Fibroblast of mammary gland (primary cell): Measurements from ENCODE around the gene CASTOR1.

Experiments
- DNase-seq: peaks from one replicate; pipeline ENCODE4 v3.0.0-alpha.2; 2010; ENCODE audit warnings: low read depth
- H3K4me3 ChIP-seq: 2 replicates; pipeline ENCODE4 v1.5.1; 2011; ENCODE audit warnings: low read depth, mild to moderate bottlenecking, low read length, moderate library complexity; ENCODE audit not compliant: control insufficient read depth
- TF ChIP-seq, protein P1 (sequence below): conservative IDR thresholded peaks from 2 replicates; pipeline ENCODE4 v1.5.1; 2011; ENCODE audit warnings: low read depth, low read length, inconsistent platforms; ENCODE audit not compliant: control insufficient read depth, insufficient read depth

The CASTOR1 gene

GRCh38 chr22:30251711-30252110 is 37.6 kb downstream of the CASTOR1 start:
- peak; percentile 64 for DNase-seq
- TF ChIP-seq, protein P1, sequence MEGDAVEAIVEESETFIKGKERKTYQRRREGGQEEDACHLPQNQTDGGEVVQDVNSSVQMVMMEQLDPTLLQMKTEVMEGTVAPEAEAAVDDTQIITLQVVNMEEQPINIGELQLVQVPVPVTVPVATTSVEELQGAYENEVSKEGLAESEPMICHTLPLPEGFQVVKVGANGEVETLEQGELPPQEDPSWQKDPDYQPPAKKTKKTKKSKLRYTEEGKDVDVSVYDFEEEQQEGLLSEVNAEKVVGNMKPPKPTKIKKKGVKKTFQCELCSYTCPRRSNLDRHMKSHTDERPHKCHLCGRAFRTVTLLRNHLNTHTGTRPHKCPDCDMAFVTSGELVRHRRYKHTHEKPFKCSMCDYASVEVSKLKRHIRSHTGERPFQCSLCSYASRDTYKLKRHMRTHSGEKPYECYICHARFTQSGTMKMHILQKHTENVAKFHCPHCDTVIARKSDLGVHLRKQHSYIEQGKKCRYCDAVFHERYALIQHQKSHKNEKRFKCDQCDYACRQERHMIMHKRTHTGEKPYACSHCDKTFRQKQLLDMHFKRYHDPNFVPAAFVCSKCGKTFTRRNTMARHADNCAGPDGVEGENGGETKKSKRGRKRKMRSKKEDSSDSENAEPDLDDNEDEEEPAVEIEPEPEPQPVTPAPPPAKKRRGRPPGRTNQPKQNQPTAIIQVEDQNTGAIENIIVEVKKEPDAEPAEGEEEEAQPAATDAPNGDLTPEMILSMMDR: no peak
- H3K4me3 ChIP-seq: no peak overlapping the region

GRCh38 chr22:30250661-30251267 is 38.5 kb downstream of the CASTOR1 start:
- no peak overlapping the region for H3K4me3 ChIP-seq
- TF ChIP-seq, protein P1: no peak
- DNase-seq: peak; percentile 55

GRCh38 chr22:30250039-30250565 is 39.2 kb downstream of the CASTOR1 start:
- TF ChIP-seq, protein P1: no peak
- no peak for DNase-seq
- H3K4me3 ChIP-seq: no peak overlapping the region

DNA sequence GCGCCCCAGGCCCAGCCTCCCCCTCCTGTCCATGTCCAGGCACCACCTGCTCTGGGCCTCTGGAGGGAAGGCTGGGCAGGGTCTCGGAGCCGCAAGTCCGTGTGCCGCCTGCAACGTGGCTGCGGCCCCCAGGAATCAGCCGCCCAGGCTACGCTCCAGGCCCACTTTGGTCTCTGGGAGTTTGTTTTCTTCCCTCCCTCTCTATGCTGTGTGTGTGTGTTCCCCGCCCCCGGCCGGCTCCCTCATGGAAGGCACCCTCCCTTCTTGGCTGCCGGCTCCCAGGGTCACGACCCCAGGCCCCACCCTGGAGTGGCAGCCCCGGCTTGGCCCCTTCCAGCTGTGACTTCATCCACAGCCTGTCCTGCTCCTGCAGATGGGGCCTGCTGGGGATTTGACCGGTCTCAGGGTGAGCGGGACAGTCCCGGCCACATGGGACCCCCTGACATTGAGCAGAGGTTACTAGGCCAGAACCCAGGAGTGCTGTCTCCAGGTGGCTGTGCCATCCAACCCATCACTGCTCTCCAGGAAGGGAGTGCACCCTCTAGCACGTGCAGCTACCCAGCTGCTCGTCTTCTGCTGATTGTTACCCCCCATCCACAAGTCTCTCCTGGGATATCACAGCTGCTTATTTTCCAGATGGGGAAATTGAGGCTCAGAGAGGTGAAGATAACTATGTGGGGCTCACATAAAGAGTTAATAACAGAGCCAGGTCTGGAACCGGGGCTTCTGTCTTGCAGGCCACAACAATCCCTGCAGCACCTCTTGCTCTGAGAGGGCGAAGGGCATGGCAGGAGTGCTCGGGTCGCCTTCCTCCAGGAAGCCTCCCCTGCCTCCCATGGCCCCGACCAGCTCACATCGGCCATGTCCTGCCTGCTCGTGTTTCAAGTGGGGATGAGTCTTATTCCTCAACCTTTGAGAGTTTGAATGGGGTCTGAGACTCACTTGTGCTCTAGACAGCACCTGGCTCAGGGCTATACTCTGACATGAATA is 40.0 kb downstream of the CASTOR1 start:
- TF ChIP-seq, protein P1: no peak
- no peak overlapping the region for H3K4me3 ChIP-seq
- peak; percentile 29 for DNase-seq

- DNase-seq: no peak
- TF ChIP-seq, protein P1: no peak
- no peak overlapping the region for H3K4me3 ChIP-seq
These were observed 40.8 kb downstream of the CASTOR1 start for GRCh38 chr22:30248484-30248883.

- TF ChIP-seq, protein P1: no peak
- H3K4me3 ChIP-seq: no peak overlapping the region
- no peak for DNase-seq
These were observed 41.3 kb downstream of the CASTOR1 start for GRCh38 chr22:30247974-30248373.
